Neuronal stem cell (in vitro differentiated cells): ENCODE measurements around the gene CLTCL1.

Experiments used
- DNase-seq: peaks from one replicate; pipeline ENCODE4 v3.0.0-alpha.2; 2013; ENCODE audit warnings: low spot score
- H2AFZ ChIP-seq: one replicate; pipeline ENCODE4 v1.6.1; 2013; ENCODE audit warnings: mild to moderate bottlenecking, low read length, inconsistent platforms
- H2AK5ac ChIP-seq: 2 replicates; pipeline ENCODE4 v1.6.1; 2013; ENCODE audit warnings: low read depth, mild to moderate bottlenecking, inconsistent platforms, low read length, moderate library complexity, mixed read lengths
- H2BK120ac ChIP-seq: 2 replicates; pipeline ENCODE4 v1.6.1; 2013; ENCODE audit warnings: low read depth, mild to moderate bottlenecking, inconsistent platforms, low read length, moderate library complexity, mixed read lengths
- H2BK12ac ChIP-seq: one replicate; pipeline ENCODE4 v1.6.1; 2013; ENCODE audit warnings: low read length, inconsistent platforms
- H2BK15ac ChIP-seq: 2 replicates; pipeline ENCODE4 v1.6.1; 2013; ENCODE audit warnings: mild to moderate bottlenecking, low read length, inconsistent platforms, mixed read lengths
- H2BK5ac ChIP-seq: one replicate; pipeline ENCODE4 v1.6.1; 2013; ENCODE audit warnings: inconsistent platforms, mild to moderate bottlenecking, low read length, moderate library complexity
- H3K14ac ChIP-seq: one replicate; pipeline ENCODE4 v1.6.1; 2013; ENCODE audit warnings: low read length, inconsistent platforms
- H3K18ac ChIP-seq: 2 replicates; pipeline ENCODE4 v1.6.1; 2013; ENCODE audit warnings: low read length, inconsistent platforms
- H3K23ac ChIP-seq: 2 replicates; pipeline ENCODE4 v1.6.1; 2013; ENCODE audit warnings: low read depth, mild to moderate bottlenecking, mixed read lengths, low read length, inconsistent platforms; ENCODE audit not compliant: poor library complexity
- H3K27ac ChIP-seq: replicated peaks from 3 replicates; pipeline ENCODE4 v1.5.1; 2013; ENCODE audit warnings: low read length, inconsistent platforms
- H3K27me3 ChIP-seq, 3 experiments: 2 replicates each; pipeline ENCODE4 v1.6.1; 2013; ENCODE audit warnings: low read length in 3 of 3, mild to moderate bottlenecking in 2 of 3, inconsistent platforms in 1 of 3, low read depth in 1 of 3, mixed read lengths in 1 of 3, moderate library complexity in 1 of 3; ENCODE audit not compliant: control insufficient read depth in 3 of 3, insufficient read depth in 3 of 3
- H3K36me3 ChIP-seq, 2 donors: replicated peaks in 1 of 2; 2 replicates each; pipeline ENCODE4 v1.6.1; 2013; ENCODE audit warnings: low read length in 2 of 2; ENCODE audit not compliant: control insufficient read depth in 2 of 2, insufficient read depth in 2 of 2
- H3K4ac ChIP-seq: 2 replicates; pipeline ENCODE4 v1.6.1; 2013; ENCODE audit warnings: inconsistent platforms, mild to moderate bottlenecking, low read length, moderate library complexity
- H3K4me1 ChIP-seq, 2 donors: 1 replicate in 1 of 2; 2 replicates in 1 of 2; pipeline ENCODE4 v1.6.1; 2013; ENCODE audit warnings: low read length in 2 of 2, low read depth in 1 of 2; ENCODE audit not compliant: control insufficient read depth in 2 of 2, insufficient read depth in 1 of 2
- H3K4me2 ChIP-seq: one replicate; pipeline ENCODE4 v1.6.1; 2013; ENCODE audit warnings: mild to moderate bottlenecking, low read length, inconsistent platforms; ENCODE audit not compliant: insufficient read depth, poor library complexity, severe bottlenecking
- H3K4me3 ChIP-seq, 2 donors: 2 replicates each; pipeline ENCODE4 v1.5.1; 2013; ENCODE audit warnings: low read length in 2 of 2, mild to moderate bottlenecking in 2 of 2, inconsistent platforms in 1 of 2, moderate library complexity in 1 of 2
- H3K79me1 ChIP-seq: one replicate; pipeline ENCODE4 v1.6.1; 2013; ENCODE audit warnings: low read depth, mild to moderate bottlenecking, inconsistent platforms, low read length, moderate library complexity
- H3K9ac ChIP-seq: one replicate; pipeline ENCODE4 v1.6.1; 2013; ENCODE audit warnings: mild to moderate bottlenecking, low read depth, low read length, inconsistent platforms; ENCODE audit not compliant: poor library complexity
- H3K9me3 ChIP-seq, 2 donors: replicated peaks in 1 of 2; 2 replicates each; pipeline versions ENCODE3 to v1.6.1; 2013; ENCODE audit warnings: low read length in 2 of 2, mild to moderate bottlenecking in 2 of 2, inconsistent platforms in 1 of 2, low read depth in 1 of 2, mixed read lengths in 1 of 2, moderate library complexity in 1 of 2; ENCODE audit not compliant: control insufficient read depth in 2 of 2, insufficient read depth in 1 of 2
- H4K8ac ChIP-seq: one replicate; pipeline ENCODE4 v1.6.1; 2013; ENCODE audit warnings: low read depth, mild to moderate bottlenecking, inconsistent platforms, low read length, moderate library complexity
- H4K91ac ChIP-seq: one replicate; pipeline ENCODE4 v1.6.1; 2013; ENCODE audit warnings: low read length, low read depth, mild to moderate bottlenecking, inconsistent platforms; ENCODE audit not compliant: poor library complexity
- WGBS, 2 donors: extraction: QIAGEN DNeasy Blood & Tissue Kit; methylation state at CpG; one replicate each; pipeline ENCODE4 v1.1.7; 2013; ENCODE audit warnings: missing lambda C conversion rate in 2 of 2, mixed read lengths in 1 of 2; ENCODE audit not compliant: insufficient read length in 2 of 2, insufficient replicate concordance in 1 of 2; ENCODE audit errors: extremely low coverage in 2 of 2; 5-methylcytosine and 5-hydroxymethylcytosine counted together

The CLTCL1 gene

GRCh38 chr22:19176732-19177131 lies 114.8 kb downstream of the CLTCL1 start:
- H4K91ac ChIP-seq, result no peak overlapping the region
- H3K9ac ChIP-seq, result no peak overlapping the region
- no peak overlapping the region for H3K18ac ChIP-seq
- no peak overlapping the region for H2BK120ac ChIP-seq
- peaks cover 0 to 1% of the 10 kb centered on the region in 2 donors for H3K9me3 ChIP-seq
- no peak overlapping the region for H4K8ac ChIP-seq
- H2BK5ac ChIP-seq, result no peak overlapping the region
- H3K4me1 ChIP-seq, result peaks cover 27 to 31% of the 10 kb centered on the region in 2 donors
- peaks cover 18 to 42% of the 10 kb centered on the region in 2 donors for H3K36me3 ChIP-seq
- no peak overlapping the region for H2AFZ ChIP-seq
- peak overlapping the region; percentile 29 for H3K23ac ChIP-seq
- no peaks in the 10 kb centered on the region for H3K27me3 ChIP-seq
- DNase-seq, result no peak
- no peak overlapping the region for H3K14ac ChIP-seq
- H3K79me1 ChIP-seq, result peaks cover 29% of the 10 kb centered on the region
- H3K4me3 ChIP-seq, result peak overlapping the region; percentile 23 to 80
- no peak overlapping the region for H2BK12ac ChIP-seq
- H3K27ac ChIP-seq, result no peak overlapping the region
- no peak overlapping the region for H2BK15ac ChIP-seq
- H2AK5ac ChIP-seq, result peak overlapping the region; percentile 77
- no peak overlapping the region for H3K4me2 ChIP-seq
- H3K4ac ChIP-seq, result no peak overlapping the region
- no CpG with 5 or more reads among the region's 12 CpGs for WGBS, 2 donors

- Histone ChIP-seq H3K27ac (peak overlapping the region; percentile 23), H4K8ac (no peak overlapping the region), H2BK12ac (no peak overlapping the region), H2AFZ (no peak overlapping the region), H3K4me1 (peaks cover 28 to 31% of the 10 kb centered on the region in 2 donors), H3K4me3 (no peak overlapping the region), H2BK5ac (peak overlapping the region; percentile 32), H3K18ac (no peak overlapping the region), H2AK5ac (no peak overlapping the region), H2BK15ac (no peak overlapping the region), H3K14ac (no peak overlapping the region), H3K9ac (peak overlapping the region; percentile 45), H3K79me1 (peaks cover 31% of the 10 kb centered on the region), H3K4ac (no peak overlapping the region), H3K9me3 (peaks cover 0 to 1% of the 10 kb centered on the region in 2 donors), H3K36me3 (peaks cover 18 to 42% of the 10 kb centered on the region in 2 donors), H3K4me2 (no peak overlapping the region), H3K23ac (peak overlapping the region; percentile 95), H2BK120ac (no peak overlapping the region), H4K91ac (no peak overlapping the region), H3K27me3 (no peaks in the 10 kb centered on the region)
- no peak for DNase-seq
- WGBS, 2 donors, result no CpG with 5 or more reads among the region's 12 CpGs
Measured at GRCh38 chr22:19176175-19176643, 115.3 kb downstream of the CLTCL1 start.

- H3K4me1 ChIP-seq, result peaks cover 30 to 34% of the 10 kb centered on the region in 2 donors
- H2BK120ac ChIP-seq, result no peak overlapping the region
- H3K4me2 ChIP-seq, result no peak overlapping the region
- no CpG with 5 or more reads among the region's 21 CpGs for WGBS, 2 donors
- H2BK12ac ChIP-seq, result peak overlapping the region; percentile 46
- H3K9me3 ChIP-seq, result peaks cover 0 to 1% of the 10 kb centered on the region in 2 donors
- peak overlapping the region; percentile 95 for H3K23ac ChIP-seq
- H3K4me3 ChIP-seq, result no peak overlapping the region
- no peak for DNase-seq
- no peak overlapping the region for H2AFZ ChIP-seq
- H4K91ac ChIP-seq, result no peak overlapping the region
- H3K27me3 ChIP-seq, result peaks cover 0 to 4% (median under 1%) of the 10 kb centered on the region in 3 experiments
- H3K18ac ChIP-seq, result no peak overlapping the region
- no peak overlapping the region for H3K4ac ChIP-seq
- H2BK15ac ChIP-seq, result no peak overlapping the region
- peaks cover 31% of the 10 kb centered on the region for H3K79me1 ChIP-seq
- peak overlapping the region; percentile 32 for H2BK5ac ChIP-seq
- H2AK5ac ChIP-seq, result peak overlapping the region; percentile 54
- no peak overlapping the region for H4K8ac ChIP-seq
- peaks cover 18 to 42% of the 10 kb centered on the region in 2 donors for H3K36me3 ChIP-seq
- H3K27ac ChIP-seq, result no peak overlapping the region
- no peak overlapping the region for H3K9ac ChIP-seq
- no peak overlapping the region for H3K14ac ChIP-seq
Measured at GRCh38 chr22:19175602-19176174, 115.8 kb downstream of the CLTCL1 start.

GRCh38 chr22:19175026-19175601 lies 116.4 kb downstream of the CLTCL1 start:
- Histone ChIP-seq H3K27me3 (peaks cover 0 to 10% (median 6%) of the 10 kb centered on the region in 3 experiments), H3K23ac (peak overlapping the region; percentile 95), H2BK120ac (no peak overlapping the region), H3K4me1 (peaks cover 30 to 38% of the 10 kb centered on the region in 2 donors), H3K4me3 (no peak overlapping the region), H3K79me1 (peaks cover 31% of the 10 kb centered on the region), H3K4me2 (no peak overlapping the region), H2BK5ac (no peak overlapping the region), H3K27ac (no peak overlapping the region), H3K9ac (peak overlapping the region; percentile 74), H4K91ac (no peak overlapping the region), H3K14ac (no peak overlapping the region), H3K36me3 (peaks cover 18 to 42% of the 10 kb centered on the region in 2 donors), H2AK5ac (no peak overlapping the region), H2BK15ac (no peak overlapping the region), H3K4ac (no peak overlapping the region), H3K18ac (no peak overlapping the region), H4K8ac (peak overlapping the region; percentile 75), H3K9me3 (no peaks in the 10 kb centered on the region), H2AFZ (no peak overlapping the region), H2BK12ac (no peak overlapping the region)
- DNase-seq, result no peak
- WGBS, 2 donors, result no CpG with 5 or more reads among the region's 7 CpGs
